Placental pericyte (primary cell): ENCODE data around the gene FMO3. TPM values are rescaled to one million over a fixed set of nuclear protein-coding genes. Genes with fewer than 3 reads are reported as not detected.

Experiments used
- small RNA-seq: library from RNA; depleted of rRNA; stranded (forward); fragments of <200 nt; gene quantifications from one replicate; pipeline ENCODE3, GENCODE V24; 2012; ENCODE audit warnings: low replicate concordance
- total RNA-seq: library from RNA; depleted of rRNA; stranded (reverse); fragments of >200 nt; gene quantifications from 2 replicates; pipeline ENCODE4 v1.2.3, GENCODE V29; 2012

Gene FMO3
- not detected in 2 replicates for total RNA-seq

GRCh38 chr1:171090604-171091003 lies at the start of gene FMO3:
Gene FMO3, plus strand, starts transcription at chr1:171090905. Its CDS starts 1,754 bp downstream, at chr1:171092659.

Small RNA genes within 50 kb of the gene (small RNA-seq; reads per million reads assigned to genes)
- gene MIR1295A: not detected

Other genes with a start within 250 kb of the FMO3 start
- 0.43 TPM in 1 of 2 replicates, not detected in the other for gene MROH9, start 155.4 kb upstream of the FMO3 start, total RNA-seq
- gene FMO2, start 94.4 kb downstream of the FMO3 start, total RNA-seq: under 0.01 TPM in 1 of 2 replicates, not detected in the other
- not detected in 2 replicates for gene FMO1, start 157.6 kb downstream of the FMO3 start, total RNA-seq
- 0.72 and 1.1 TPM in 2 replicates for gene FMO4, start 223.3 kb downstream of the FMO3 start, total RNA-seq